Endothelial cell of hepatic sinusoid (primary cell): ENCODE data around the gene RAB1B.
"Not testable (repeated sequence)": the region's sequence is repeated elsewhere in the genome, so short reads cannot be mapped to it uniquely, and the experiment has no call there.

Experiments used
- in situ Hi-C: cut with HindIII; loops from 2 replicates; pipeline ENCODE4 v1.10.0; 2017; ENCODE audit warnings: low sequenced_read_pairs

RAB1B gene

DNA sequence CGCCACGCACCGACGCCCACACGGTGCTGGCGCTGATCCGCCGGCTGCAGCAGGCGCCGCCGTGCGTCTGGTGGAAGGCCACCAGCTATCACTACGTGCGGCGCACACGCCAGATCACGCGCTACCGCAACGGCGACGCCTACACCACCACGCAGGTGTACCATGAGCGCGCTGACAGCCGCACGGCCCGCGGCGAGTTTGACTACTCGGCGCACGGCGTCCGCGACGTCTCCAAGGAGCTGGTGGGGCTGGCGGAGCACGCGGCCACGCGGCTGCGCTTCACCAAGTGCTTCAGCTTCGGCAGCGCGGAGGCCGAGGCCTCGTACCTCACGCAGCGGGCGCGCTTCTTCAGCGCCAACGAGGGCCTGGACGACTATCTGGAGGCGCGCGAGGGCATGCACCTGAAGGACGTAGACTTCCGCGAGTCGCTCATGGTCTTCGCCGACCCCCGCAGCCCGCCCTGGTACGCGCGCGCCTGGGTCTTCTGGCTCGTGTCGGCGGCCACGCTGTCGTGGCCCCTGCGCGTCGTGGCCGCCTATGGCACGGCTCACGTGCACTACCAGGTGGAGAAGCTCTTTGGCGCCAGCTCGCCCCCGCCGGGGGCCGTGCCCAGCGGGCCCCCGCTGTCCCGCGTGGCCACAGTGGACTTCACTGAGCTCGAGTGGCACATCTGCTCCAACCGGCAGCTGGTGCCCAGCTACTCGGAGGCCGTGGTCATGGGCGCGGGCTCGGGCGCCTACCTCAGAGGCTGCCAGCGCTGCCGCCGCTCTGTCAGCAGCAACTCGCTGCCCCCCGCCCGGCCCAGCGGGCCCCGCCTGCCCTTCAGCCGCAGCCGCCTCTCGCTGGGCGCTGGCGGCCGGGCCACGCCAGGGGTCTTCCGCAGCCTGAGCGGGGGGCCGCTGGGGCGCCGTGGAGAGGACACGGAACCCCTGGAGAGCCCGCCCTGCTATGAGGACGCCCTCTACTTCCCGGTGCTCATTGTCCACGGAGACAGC is 26.5 kb downstream of the RAB1B start:
- in situ Hi-C loops, result no loop called here

GRCh38 chr11:66297610-66298009 is 29.2 kb downstream of the RAB1B start:
- in situ Hi-C loops, result no loop called here

- in situ Hi-C loops, result no loop called here
Measured at GRCh38 chr11:66299186-66299585, 30.7 kb downstream of the RAB1B start.

GRCh38 chr11:66302656-66303055 is 34.2 kb downstream of the RAB1B start:
- in situ Hi-C loops, result no loop called here

GRCh38 chr11:66309475-66309874 is 41.0 kb downstream of the RAB1B start:
- in situ Hi-C loops, result no loop called here

DNA sequence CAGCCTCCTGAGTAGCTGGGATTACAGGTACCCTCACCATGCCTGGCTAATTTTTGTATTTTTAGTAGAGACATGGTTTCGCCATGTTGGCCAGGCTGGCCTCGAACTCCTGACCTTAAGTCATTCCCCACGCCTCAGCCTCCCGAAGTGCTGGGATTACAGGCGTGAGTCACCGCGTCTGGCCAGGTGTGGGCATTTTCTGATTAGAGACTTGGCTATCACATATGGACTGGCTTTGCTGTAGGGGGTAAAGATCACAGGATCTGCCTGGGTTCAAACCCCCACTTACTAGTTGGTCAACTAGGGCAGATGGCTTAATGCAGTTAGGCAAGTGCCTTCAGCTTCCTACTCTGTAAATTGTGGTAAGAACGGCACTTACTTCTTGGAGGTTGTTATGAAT is 41.9 kb downstream of the RAB1B start:
- in situ Hi-C loops, result no loop called here

DNA sequence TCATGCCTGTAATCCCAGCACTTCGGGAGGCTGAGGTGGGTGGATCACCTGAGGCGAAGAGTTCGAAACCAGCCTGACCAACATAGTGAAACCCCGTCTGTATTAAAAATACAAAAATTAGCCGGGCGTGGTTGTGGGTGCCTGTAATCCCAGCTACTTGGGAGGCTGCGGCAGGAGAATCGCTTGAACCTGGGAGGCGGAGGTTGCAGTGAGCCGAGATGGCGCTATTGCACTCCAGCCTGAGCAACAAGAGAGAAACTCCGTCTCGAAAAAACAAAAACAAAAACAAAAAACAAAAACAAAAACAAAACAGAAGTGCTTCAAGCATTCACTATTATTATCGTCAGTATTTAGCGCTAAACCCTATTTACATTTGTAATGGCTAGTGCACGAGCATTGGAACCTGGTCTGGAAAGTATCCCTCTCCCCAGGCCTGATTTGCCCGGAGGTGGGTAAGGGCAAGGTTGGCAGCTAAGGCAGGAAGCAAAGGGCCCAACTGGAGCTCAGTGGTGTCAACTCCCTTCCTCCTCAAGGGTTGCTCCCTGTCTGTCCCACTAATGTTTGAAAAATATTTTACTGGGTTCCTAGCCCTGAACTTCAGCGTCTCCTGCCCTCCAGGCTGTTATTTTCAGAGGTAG is 42.5 kb downstream of the RAB1B start:
- in situ Hi-C loops, result not testable (repeated sequence)

DNA sequence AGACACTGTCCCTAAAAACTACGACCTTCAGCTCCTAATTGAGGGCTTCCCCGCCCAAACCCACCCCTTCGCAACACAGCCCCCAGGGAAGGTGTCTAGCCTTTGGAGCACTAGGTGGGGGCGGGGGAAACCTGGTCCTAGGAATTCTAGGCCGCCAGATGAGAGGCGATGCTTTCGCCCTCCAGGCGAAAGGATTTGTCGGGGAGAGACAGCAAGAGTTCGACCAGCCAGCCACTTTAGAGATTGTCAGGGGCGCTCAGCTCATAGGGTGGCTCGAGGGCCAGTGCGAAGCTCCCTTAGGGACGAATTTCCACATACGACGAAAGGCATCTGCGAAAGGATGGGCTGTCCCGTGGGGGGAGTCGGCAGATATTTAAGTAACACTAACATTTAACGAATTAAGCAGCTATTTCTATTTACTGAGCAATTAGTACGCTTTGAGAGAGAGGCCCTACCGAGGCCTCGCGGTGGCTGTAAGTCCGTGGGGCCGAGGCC is 43.1 kb downstream of the RAB1B start:
- in situ Hi-C loops, result no loop called here

GRCh38 chr11:66311965-66312548 is 43.6 kb downstream of the RAB1B start:
- in situ Hi-C loops, result no loop called here

DNA sequence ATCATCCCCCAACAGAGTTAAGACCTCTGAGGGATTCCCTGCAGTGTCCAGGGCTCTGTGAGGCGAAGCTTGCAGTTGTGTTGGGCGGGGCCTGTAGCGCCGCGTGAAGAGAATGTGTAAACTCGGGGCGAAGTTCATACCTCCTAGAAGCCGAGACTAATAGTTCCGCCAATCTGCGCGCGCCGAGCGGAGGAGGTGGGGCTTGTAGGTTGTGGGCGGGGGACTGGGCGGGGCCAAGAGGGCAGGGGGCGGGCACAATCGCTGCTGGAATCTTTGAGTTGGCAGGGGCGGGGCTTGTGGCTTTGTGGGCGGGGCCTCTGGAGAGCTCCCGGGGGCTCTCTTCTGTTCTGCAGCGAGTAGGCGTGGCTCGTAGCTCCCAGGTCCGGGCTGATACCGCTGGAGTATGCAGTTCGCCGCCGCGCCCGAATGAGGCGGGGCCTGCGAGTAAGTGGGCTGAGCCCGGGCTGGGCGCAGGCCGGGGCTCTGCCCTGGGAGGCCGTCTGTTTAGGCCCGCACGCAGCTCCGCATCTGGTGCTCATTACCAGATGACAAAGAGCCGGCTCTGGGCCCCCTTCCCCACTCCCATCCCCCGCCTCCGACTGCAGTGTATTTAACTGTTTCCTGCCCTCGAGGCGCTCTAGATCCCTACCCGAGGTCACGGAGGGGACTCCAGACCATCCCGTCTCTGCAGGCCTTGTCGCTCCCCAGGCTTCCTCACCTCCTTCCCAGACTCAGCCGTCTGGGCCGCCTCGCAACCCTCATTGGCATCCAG is 44.3 kb downstream of the RAB1B start:
- in situ Hi-C loops, result no loop called here

- in situ Hi-C loops, result no loop called here
Measured at GRCh38 chr11:66313321-66314185, 45.1 kb downstream of the RAB1B start.

DNA sequence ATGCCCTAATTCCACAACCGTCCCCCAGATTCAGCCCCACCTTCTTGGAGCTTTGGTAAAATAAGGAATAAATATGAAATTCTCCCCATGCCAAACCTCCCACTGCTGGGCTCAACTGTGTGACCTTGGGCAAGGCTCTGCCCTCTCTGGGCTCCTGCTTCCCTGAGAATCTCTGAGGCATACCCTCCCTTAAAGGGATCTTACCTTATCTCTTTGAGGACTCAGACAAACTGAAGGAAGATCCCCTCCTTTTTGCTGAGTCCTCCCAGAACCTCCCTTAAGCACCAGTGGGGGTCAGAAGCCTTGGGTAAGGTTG is 45.7 kb downstream of the RAB1B start:
- in situ Hi-C loops, result no loop called here

DNA sequence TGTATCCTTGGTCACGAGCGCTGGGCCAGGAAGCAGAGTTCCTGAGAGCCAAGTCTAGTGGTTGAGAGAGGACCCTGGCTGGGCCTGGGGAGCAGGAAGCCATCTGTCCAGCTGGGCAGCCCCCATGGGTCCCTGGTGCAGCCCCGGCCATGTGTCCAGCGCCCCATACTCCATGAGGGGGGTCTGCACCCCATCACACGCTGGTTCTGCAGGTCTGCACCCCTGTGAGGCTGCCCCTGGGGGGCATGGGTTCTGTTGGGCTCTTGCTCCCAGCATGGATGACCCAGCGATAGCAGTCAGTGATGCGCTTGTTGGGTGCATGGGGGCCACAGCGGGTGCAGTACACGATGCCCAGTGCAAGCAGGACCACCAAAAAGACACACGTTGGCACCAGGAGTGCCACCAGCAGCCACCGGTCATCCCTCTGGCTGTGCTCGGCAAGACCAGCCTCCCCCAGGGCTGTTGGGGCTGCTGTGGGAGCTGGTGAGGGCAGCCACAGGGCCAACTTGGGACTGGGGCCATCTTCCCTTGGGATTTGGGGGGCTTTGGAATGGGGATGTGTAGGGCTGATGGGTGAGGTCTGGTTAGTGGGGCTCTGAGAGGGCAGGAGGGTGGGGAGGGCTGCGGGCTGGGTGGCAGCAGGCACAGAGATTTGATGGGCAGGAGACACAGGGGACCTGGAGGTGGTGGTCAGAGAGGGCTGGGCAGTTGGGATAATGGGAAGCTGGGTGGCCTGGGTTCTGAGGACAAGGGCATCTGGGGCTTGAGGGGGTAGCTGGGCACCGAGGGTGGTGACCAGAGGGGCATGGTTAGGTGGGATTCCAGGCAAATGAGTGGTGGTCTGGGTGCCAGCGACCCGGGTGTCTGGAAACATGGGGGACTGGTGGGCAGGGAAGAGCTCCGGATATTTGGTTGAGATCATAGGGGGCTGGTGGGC is 46.4 kb downstream of the RAB1B start:
- in situ Hi-C loops, result no loop called here

DNA sequence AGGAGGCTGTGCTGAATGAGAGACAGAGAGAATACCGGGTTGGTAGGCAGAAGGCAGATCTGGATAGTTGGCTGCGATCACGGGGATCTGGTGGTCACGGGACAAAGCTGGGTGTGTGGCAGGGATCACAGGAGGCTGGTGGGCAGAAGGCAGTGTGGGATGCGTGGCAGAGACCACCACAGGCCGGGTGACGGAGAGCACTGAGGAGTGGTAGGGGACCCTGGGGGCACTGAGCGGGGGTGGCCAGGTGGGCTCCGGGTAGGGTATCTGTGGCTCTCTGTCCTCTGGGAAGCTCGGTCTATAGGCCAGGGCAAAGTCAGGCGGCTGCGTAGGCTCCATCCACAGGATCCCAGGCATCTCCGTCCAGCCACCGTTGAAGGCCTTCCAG is 47.1 kb downstream of the RAB1B start:
- in situ Hi-C loops, result no loop called here

DNA sequence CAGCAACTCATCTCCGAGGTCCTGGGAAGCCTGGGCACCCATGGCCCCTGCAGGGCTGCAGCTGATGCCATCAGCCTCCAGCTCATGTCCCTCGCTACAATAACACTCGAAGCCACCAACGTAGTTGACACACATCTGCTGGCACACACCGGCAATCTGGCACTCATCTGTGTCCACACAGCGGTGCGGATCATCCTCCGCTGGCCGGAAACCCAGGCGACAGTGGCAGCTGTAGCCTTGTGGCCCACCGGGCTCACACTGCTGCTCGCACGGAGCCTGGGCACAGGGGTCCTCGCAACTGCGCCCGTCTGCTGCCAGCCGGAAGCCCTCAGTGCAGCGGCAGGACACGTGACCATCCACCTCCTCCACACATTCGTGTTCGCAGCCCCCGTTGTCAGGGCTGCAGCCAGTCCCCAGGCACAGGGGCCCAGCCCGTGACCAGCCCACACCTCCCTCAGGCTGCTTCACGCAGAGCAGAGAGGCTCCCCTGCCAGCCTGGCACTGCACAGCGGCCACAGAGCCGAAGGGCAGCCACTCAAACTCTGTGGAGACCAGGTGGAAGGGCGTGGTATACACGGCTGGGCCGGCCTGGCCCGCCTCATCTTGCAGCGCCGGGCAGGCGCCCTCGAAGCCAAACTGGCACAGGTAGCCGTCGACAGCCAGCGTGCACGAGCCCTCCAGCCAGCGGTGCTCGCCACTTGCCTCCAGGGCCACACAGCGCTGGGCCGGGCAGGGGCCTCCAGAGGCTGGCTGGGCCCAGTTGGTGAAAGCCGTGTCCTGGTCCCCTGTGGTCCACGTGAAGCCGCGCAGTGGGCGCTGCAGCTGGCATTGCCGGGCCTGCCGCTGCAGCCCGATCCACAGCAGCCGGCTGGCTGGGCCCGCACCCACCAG is 47.7 kb downstream of the RAB1B start:
- in situ Hi-C loops, result no loop called here

DNA sequence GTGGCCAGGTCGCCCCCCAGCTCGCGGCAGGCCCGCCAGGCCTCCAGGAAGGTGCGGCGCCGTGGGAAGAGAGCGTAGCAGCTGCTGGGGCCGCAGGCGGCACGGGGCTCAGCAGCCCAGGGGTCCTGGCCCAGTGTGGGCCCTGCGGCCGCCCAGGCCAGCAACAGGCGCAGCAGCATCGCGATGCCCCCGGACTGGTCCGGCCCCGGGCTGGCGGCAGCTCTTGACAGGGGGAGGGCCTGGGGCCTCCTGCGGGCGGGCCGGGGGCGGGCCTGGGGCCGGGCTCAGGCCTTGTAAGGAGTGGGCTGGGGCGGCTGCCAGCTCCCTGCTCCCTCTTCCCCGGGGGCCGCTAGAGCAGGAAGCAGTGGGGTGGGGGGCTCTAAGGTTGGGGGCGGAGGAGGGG is 48.4 kb downstream of the RAB1B start, which contains the start of gene CD248:
Gene CD248 (minus strand): TSS at position 196 of the 403 bp plus-strand sequence. CDS start 17 bp downstream, at position 179.
- in situ Hi-C loops, result no loop called here

DNA sequence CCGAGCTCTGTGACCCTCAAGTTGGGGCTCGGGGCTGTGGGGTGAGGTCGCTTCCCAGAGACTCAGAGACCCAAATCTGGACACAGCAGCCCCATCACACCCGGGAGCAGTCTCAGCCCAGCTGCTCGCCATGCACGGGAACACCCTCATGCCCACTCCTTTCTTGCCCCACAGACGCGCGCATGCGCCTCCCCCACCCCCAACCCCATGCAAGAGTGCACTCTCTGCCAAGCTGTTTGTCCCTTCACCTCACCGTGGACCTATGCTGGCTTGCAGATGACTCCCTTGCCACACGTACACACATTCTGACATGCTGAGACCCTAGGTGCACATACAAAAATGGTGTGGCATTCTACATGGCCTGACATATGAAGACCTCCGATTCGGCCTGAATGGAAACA is 48.9 kb downstream of the RAB1B start:
- in situ Hi-C loops, result no loop called here
